ENCODE data around the gene ABR.

The ABR gene

DNA sequence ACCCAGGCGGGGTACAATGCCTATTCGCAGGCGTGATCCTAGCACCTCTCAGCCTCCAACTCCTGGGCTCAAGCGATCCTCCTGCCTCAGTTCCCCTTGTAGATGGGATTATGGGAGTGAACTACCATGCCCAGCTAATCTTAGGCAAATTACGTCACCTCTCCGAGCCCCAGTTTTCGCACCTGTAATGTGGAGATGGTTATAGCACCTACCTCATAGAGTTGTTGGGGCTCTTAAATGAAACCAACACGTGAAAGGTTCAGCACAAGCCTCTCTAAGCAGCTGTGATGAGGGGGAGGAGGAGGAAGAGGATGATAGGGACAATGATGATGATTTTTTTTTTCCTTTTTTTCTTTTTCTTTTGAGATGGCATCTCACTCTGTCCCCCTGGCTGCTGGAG, 59.9 kb downstream of the ABR start:
- Histone ChIP-seq H3K9me3 (ENCODE audit: insufficient read depth, low read depth, low read length) (no peaks in the 10 kb centered on the region; the same call in 1 of the 2 replicates), H3K4me2 (ENCODE audit: low read depth, low read length, poor library complexity, severe bottlenecking) (no peak overlapping the region), H4K20me1 (ENCODE audit: insufficient read depth, low read length, poor library complexity, severe bottlenecking) (no peaks in the 10 kb centered on the region), H3K36me3 (ENCODE audit: insufficient read depth, low read length) (no peaks in the 10 kb centered on the region), H3K9ac (ENCODE audit: low read depth, low read length, poor library complexity, severe bottlenecking) (no peak overlapping the region), H3K79me2 (ENCODE audit: insufficient read depth, low read length) (no peaks in the 10 kb centered on the region), H3K9me2 (replicated peaks; ENCODE audit: low read depth, low read length) (no peaks in the 10 kb centered on the region), H2AFZ (ENCODE audit: low read length) (no peak overlapping the region), H3K4me1 (ENCODE audit: insufficient read depth, low read length, poor library complexity, severe bottlenecking) (peaks cover 29% of the 10 kb centered on the region), H3F3A (ENCODE audit: low read depth) (no peaks in the 10 kb centered on the region), H3K27me3 (ENCODE audit: insufficient read depth, low read length, poor library complexity, severe bottlenecking) (no peaks in the 10 kb centered on the region), H3K4me3 (ENCODE audit: low read length, poor library complexity, severe bottlenecking) (no peak overlapping the region)
- TF ChIP-seq EZH2phosphoT487 (IDR thresholded peaks at IDR 0.05; ENCODE audit: borderline replicate concordance): no peak
- TF ChIP-seq, protein P1, sequence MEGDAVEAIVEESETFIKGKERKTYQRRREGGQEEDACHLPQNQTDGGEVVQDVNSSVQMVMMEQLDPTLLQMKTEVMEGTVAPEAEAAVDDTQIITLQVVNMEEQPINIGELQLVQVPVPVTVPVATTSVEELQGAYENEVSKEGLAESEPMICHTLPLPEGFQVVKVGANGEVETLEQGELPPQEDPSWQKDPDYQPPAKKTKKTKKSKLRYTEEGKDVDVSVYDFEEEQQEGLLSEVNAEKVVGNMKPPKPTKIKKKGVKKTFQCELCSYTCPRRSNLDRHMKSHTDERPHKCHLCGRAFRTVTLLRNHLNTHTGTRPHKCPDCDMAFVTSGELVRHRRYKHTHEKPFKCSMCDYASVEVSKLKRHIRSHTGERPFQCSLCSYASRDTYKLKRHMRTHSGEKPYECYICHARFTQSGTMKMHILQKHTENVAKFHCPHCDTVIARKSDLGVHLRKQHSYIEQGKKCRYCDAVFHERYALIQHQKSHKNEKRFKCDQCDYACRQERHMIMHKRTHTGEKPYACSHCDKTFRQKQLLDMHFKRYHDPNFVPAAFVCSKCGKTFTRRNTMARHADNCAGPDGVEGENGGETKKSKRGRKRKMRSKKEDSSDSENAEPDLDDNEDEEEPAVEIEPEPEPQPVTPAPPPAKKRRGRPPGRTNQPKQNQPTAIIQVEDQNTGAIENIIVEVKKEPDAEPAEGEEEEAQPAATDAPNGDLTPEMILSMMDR (conservative IDR thresholded peaks at IDR 0.05; ENCODE audit: low read length): no peak

DNA sequence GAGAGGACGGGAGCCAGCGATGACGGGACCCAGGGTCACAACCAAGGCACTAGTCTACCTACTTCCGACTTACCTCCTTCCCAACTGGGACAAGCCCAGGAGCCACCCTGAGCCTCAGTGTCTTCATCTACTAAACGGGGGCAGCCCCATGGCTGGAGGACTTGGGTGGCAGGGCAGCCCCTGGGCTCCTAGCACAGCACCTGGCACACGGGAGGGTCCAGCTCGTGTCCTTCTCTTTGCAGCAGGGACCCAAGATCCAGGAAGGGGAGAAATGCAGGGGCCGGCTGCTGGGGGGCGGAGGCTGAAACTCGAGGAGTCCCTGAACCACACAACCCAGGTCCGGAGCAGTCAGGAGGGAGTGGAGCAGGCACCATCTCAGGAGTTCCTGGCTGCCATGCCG, 63.2 kb downstream of the ABR start:
- H3K36me3 ChIP-seq (ENCODE audit: insufficient read depth, low read length): no peaks in the 10 kb centered on the region
- H3K9ac ChIP-seq (ENCODE audit: low read depth, low read length, poor library complexity, severe bottlenecking): no peak overlapping the region
- H2AFZ ChIP-seq (ENCODE audit: low read length): no peak overlapping the region
- no peaks in the 10 kb centered on the region for H3F3A ChIP-seq (ENCODE audit: low read depth)
- H4K20me1 ChIP-seq (ENCODE audit: insufficient read depth, low read length, poor library complexity, severe bottlenecking): no peaks in the 10 kb centered on the region
- H3K9me2 ChIP-seq (replicated peaks; ENCODE audit: low read depth, low read length): no peaks in the 10 kb centered on the region
- no peaks in the 10 kb centered on the region; the same call in 1 of the 2 replicates for H3K9me3 ChIP-seq (ENCODE audit: insufficient read depth, low read depth, low read length)
- H3K4me2 ChIP-seq (ENCODE audit: low read depth, low read length, poor library complexity, severe bottlenecking): no peak overlapping the region
- TF ChIP-seq, protein P1 (conservative IDR thresholded peaks at IDR 0.05; ENCODE audit: low read length): no peak
- TF ChIP-seq EZH2phosphoT487 (IDR thresholded peaks at IDR 0.05; ENCODE audit: borderline replicate concordance): no peak
- peaks cover 26% of the 10 kb centered on the region for H3K4me1 ChIP-seq (ENCODE audit: insufficient read depth, low read length, poor library complexity, severe bottlenecking)
- no peaks in the 10 kb centered on the region for H3K27me3 ChIP-seq (ENCODE audit: insufficient read depth, low read length, poor library complexity, severe bottlenecking)
- no peaks in the 10 kb centered on the region for H3K79me2 ChIP-seq (ENCODE audit: insufficient read depth, low read length)
- H3K4me3 ChIP-seq (ENCODE audit: low read length, poor library complexity, severe bottlenecking): no peak overlapping the region

DNA sequence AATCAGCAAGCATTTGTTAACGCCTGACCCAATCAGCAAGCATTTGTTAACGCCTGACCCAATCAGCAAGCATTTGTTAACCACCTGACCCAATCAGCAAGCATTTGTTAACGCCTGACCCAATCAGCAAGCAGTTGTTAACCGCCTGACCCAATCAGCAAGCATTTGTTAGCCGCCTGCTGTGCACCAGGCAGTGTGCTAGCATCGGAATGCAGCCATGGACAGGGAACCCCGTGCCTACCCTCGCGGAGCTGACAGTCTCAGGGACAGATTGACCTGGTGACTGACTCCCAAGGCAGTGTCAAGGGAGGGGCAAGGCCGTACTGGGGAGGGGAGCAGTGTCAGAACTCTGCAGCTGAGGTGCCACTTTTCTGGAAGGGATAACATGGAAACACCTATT, 66.9 kb downstream of the ABR start:
- no peaks in the 10 kb centered on the region for H3K36me3 ChIP-seq (ENCODE audit: insufficient read depth, low read length)
- no peaks in the 10 kb centered on the region for H3F3A ChIP-seq (ENCODE audit: low read depth)
- H3K4me2 ChIP-seq (ENCODE audit: low read depth, low read length, poor library complexity, severe bottlenecking): no peak overlapping the region
- no peak overlapping the region for H3K4me3 ChIP-seq (ENCODE audit: low read length, poor library complexity, severe bottlenecking)
- TF ChIP-seq, protein P1 (conservative IDR thresholded peaks at IDR 0.05; ENCODE audit: low read length): no peak
- no peak for TF ChIP-seq EZH2phosphoT487 (IDR thresholded peaks at IDR 0.05; ENCODE audit: borderline replicate concordance)
- peaks cover 47% of the 10 kb centered on the region for H3K4me1 ChIP-seq (ENCODE audit: insufficient read depth, low read length, poor library complexity, severe bottlenecking)
- no peaks in the 10 kb centered on the region for H3K27me3 ChIP-seq (ENCODE audit: insufficient read depth, low read length, poor library complexity, severe bottlenecking)
- no peak overlapping the region for H3K9ac ChIP-seq (ENCODE audit: low read depth, low read length, poor library complexity, severe bottlenecking)
- no peaks in the 10 kb centered on the region for H3K9me2 ChIP-seq (replicated peaks; ENCODE audit: low read depth, low read length)
- peaks cover 3% of the 10 kb centered on the region for H4K20me1 ChIP-seq (ENCODE audit: insufficient read depth, low read length, poor library complexity, severe bottlenecking)
- no peaks in the 10 kb centered on the region for H3K9me3 ChIP-seq (ENCODE audit: insufficient read depth, low read depth, low read length)
- H2AFZ ChIP-seq (ENCODE audit: low read length): no peak overlapping the region
- H3K79me2 ChIP-seq (ENCODE audit: insufficient read depth, low read length): peaks cover 16% of the 10 kb centered on the region; the same call in 1 of the 2 replicates

Data from Loucy (cell line).